OCI-LY1 (cell line): ENCODE data around the gene ZBTB17.

Experiments
- EZH2 ChIP-seq: fragments of 200-600 bp; sonication (generic), shearing (Covaris generic); IDR thresholded peaks from 2 replicates; pipeline ENCODE4 v1.8.0; 2017; ENCODE audit warnings: borderline replicate concordance, mixed run types, mild to moderate bottlenecking, antibody characterized with exemption, low read length, moderate library complexity, mixed read lengths
- TF ChIP-seq, protein P1 (sequence below): fragments of 200-600 bp; sonication (generic), shearing (Covaris generic); IDR thresholded peaks from 2 replicates; pipeline ENCODE4 v1.5.1; 2017; ENCODE audit warnings: mild to moderate bottlenecking, antibody characterized with exemption, low read length, moderate library complexity, mixed read lengths

DNA sequence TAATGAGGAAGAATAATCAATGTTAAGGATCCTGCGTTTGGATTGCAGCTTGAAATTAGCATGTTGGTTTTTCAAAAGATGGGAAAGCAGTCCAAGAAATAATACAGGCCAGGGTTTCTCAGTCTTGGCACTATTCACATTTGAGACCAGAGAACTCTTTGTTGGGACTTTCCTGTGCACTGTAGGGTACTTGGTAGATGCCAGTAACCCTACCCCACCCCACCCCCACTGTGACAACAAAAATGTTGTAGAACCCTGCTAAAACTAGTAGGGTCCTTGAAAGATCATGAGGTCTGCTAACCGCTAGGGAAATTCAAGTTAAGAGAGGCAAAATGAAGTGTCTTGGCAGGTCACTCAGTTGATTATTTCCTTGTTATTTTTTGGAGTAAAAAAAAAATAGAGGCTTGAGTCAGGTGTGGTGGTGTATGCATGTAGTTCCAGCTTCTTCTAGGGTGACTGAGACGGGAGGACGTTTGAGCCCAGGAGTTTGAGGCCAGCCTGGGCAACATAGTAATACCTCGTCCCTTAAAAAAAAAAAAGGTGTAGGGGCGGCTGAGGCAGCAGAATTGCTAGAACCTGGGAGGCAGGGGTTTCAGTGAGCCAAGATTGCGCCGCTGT is 75.1 kb downstream of the ZBTB17 start:
- TF ChIP-seq, protein P1, sequence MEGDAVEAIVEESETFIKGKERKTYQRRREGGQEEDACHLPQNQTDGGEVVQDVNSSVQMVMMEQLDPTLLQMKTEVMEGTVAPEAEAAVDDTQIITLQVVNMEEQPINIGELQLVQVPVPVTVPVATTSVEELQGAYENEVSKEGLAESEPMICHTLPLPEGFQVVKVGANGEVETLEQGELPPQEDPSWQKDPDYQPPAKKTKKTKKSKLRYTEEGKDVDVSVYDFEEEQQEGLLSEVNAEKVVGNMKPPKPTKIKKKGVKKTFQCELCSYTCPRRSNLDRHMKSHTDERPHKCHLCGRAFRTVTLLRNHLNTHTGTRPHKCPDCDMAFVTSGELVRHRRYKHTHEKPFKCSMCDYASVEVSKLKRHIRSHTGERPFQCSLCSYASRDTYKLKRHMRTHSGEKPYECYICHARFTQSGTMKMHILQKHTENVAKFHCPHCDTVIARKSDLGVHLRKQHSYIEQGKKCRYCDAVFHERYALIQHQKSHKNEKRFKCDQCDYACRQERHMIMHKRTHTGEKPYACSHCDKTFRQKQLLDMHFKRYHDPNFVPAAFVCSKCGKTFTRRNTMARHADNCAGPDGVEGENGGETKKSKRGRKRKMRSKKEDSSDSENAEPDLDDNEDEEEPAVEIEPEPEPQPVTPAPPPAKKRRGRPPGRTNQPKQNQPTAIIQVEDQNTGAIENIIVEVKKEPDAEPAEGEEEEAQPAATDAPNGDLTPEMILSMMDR: no peak
- no peak for TF ChIP-seq EZH2
